NCI-H2107 treated with DMSO at 0.1 percent for 48 hours (cell line): ENCODE measurements around the gene DUSP5.
"Not testable (repeated sequence)": the region's sequence is repeated elsewhere in the genome, so short reads cannot be mapped to it uniquely, and the experiment has no call there.

Experiments used
- DNase-seq: peaks from one replicate; lab custom pipeline; 2025; ENCODE audit not compliant: unreplicated experiment; lab: John Stamatoyannopoulos, UW

Gene DUSP5

DNA sequence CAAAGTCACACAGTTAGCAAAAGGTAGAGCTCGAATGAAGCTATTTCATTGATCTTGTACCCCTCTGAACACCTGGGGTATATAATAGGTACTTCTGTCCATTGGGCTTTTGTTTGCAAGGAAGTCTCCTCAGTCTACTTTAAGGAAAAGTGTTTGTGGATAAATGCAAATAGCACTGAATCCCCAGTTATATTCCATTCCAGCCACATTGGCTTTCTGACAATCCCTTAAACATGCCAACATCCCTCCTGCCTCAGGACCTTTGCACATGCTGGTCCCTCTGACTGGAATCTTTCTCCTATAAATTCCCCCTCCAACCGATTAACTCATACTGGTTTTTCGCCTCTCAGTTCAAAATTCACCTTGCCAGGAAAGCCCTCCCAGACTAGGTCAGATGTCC, 17.1 kb downstream of the DUSP5 start:
- no peak for DNase-seq

DNA sequence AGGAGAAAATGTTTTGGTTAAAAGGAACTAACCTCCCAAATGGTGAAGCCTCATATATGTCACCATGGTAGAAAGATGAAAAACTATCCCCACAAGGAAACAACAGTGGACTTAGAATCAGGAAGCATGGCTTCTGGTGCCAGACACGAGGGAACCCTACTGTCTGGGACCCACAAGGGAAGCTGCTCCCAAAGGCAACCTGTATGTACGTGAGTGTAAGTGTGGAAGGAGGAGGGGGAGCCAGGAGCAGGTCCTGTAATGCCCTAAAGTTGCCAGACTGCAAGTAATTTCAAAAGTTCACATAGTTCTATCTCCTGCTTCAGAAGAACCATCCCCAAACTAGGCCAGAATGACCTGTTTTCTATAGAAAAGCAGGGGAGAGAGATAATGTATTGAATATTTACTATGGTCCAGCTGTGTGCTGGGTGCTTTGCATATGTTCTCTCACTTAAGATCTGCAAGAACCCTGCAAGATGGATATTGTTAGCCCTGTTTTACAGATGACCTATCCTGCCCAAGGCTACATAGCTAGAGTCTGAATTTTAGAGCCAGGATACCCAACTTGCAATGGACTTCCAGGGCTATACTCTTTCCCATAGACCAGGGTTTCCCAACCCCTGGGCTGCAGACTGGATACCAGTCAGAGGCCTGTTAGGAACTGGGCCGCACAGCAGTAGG, 19.2 kb downstream of the DUSP5 start:
- no peak for DNase-seq

DNA sequence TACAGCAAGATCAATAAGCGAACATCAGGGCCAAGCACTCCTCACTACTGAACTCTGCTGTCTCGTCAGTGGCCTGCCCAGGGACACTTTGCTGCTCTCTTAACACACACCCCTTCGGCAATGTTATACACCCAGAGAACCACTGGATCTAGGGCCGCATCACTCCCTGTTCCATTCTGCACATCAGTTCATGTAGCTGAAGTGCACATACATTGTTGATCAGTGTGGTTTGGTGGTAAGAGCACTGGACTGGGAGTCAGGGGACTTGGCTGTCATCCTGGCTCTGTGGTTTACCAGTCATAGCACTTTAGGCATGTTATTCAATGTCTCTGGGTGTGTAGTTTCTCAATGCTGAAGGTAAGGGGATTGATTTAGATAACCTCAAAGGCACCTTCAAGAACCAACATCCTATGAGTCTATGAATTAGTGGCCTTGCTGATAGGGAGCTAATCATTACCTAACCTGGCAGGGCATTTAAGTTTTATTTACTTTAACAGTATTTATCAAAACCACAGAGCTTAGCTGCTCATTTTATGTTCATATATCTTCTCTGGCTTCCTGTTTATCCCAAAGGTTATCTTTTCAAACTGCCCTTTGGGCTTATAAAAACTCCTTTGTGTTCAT, 24.8 kb downstream of the DUSP5 start:
- no peak for DNase-seq

DNA sequence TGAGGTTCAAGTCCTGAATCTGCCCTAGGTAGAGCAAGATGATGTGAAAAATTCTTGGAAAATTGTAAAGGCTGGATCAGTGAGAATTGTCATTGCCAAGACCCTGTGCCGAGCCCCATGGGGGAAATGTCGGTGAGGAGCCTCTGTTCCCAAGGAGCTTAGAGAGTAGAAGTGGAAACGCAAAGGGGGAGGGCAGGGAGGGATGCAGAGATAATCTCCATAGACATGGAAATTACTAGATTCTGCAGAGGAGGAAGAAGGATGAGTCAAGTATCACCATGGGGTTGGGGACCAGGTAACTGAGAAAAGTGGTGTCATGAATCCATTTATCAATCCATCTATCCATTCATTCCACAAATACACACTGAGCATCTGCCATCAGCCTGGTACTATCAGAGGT, 26.0 kb downstream of the DUSP5 start:
- DNase-seq, result no peak

DNA sequence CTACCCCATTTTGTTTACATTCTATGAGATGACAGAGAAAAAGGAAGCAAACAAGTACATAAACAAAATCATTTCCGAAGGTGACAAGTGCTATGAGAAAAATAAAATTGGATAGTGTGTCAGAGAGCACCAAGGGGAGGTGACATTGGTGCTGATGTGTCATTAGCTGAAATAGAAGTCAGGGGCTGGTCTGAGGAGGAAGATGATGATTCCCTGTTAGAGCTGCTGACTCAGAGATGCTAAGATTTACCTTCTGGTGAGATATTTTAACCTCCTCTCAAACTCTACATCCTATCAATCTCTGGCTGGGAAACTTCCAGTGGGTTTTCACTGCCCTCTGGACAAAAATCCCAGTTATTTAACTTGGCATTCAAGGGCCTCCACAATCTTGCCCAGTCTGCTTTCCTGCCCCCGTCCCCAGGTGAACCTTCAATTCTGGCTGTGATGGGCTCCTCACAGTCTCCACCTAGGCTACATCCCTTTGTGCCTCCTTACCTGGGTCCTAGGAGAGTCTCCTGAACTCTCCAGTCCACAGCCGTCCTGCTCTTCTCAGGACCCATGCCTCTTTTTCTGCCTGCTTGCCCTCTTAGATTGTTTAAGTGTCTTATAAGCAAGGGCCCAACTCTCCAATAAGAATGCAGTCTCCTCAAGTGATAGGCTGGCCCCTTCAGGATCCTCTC, 26.6 kb downstream of the DUSP5 start:
- DNase-seq, result no peak

DNA sequence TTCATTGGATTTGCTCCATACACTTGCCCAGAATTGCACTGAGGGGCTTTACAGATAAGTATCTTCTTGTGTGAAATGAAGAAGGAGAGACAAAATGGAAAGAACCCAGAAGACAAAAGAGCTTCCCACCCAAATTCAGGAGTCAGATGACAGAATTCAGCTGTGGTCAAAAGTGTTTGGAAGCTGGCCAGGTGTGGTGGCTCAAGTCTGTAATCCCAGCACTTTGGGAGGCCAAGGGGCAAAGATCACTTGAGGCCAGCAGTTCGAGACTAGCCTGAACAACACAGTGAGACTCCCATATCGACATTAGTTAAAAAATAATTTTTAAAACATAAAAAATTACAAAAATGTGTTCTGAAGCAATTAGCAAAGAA, 27.1 kb downstream of the DUSP5 start:
- no peak for DNase-seq

DNA sequence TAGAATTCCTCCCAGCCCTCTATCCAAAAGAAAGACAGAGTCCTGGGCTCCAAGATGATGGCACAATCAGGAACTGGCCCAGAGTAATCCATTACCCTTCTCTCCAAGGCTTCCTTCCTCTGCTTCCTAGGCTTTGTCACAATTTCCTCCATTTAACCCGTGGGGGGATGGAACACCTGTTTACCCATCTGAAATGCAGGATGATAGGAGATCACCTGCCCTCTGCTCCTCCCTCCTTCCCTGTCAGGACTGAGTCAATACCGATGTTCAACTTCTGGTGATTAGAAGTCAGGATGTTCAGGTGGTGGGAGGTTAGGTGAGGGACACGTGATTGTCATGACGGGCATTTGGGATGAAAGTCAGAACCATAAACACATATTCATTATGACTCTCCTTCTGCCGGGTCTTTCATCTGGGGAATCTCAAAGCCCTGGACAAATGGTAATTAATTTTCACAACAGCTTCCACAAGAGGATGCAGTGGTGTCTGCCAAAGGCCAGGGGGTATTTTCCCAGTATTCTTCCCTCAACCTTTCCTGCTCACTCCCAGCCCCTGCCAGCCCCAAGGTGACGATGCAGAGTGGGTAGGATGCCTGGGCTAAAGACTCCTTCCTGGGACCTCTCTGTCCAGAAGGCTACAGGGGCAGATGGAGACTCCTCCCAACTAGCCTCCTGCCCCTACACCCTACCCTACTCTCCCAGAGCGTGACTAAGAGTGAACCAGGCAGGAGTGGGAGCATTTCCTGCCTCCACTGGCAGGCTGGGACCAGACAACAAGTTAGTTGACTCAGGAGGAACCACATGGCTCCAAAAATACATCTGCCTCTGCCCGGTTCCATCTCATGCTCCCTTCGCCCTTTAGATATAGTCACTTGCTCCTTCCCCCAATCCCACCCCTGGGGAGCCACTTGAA, 27.9 kb downstream of the DUSP5 start:
- DNase-seq, result no peak

DNA sequence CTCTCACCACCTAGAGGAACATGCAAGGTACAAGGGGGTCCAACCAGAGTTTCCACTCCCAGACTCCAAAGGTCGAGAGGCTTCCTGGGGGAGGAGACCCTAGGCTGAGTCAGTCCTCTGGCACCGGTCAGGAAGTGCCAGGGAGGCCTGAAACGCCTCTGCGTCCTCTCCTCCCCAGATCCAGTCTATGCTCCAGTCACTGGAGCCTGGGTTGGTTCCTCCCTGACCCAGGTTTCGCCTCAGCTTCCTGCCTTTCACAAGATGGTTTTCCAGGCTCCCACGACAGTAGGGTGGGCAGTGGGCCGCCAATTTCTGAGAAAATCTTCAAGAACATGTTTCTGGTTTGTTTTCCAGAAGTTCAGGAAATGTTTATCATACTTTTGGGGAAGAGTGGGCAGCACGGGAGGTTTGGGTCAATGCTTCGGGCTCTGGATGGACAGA, 30.0 kb downstream of the DUSP5 start:
- DNase-seq, result no peak

DNA sequence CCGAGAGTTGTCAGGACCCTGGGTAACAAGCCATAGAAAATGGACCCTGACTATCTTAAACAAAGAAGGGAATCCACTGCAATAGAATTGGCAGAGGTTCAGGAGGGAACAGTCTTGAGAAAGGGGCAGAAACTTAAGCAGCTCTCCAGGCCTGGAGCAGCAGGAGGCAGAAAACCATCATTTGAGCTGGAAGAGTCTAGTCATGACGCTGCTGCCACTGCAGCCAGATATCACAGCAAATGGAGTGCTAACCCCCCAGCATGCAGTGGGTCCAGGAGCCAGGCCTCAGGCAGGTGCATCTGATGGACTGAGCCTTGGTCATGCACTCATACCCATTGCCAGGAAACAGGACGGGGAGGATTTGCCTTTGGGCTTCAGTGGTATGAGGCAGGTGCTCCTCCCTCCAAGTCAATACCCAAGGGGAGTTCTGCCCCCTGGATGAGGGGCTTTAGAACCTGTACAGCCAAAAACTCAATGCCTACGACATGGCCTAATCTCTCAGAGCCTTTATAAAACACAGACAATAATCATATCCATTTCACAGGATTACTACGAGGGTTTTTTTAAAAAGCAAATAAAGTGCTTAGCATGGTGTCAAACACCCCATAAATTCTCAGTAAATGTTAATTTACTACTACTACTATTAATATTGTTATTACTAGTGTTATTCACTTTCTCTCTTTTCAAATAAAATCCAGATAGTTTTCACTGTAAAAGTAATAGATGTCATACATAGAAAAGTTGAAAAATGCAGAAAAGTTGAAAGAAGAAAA, 30.7 kb downstream of the DUSP5 start:
- DNase-seq, result no peak

DNA sequence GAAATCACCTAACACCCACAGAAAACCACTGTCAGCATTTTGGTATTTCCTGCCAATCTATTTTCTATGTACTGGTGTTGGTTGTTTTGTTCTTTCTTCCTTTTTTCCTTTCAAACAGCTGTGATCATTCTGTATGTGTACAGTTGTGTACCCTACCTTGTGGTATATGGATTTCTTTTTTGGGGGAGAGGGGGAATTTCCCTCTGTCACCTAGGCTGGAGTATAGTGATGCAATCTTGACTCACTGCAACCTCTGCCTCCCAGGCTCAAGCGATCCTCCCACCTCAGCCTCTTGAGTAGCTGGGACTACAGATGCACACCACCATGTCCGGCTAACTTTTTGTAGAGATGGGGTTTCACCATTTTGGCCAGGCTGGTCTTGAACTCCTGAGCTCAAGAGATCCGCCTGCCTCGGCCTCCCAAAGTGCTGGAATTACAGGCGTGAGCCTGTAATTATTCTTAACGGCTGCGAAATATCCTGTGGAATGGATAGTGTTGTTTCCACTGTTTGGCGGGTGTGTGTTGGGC, 31.4 kb downstream of the DUSP5 start:
- not testable (repeated sequence) for DNase-seq

DNA sequence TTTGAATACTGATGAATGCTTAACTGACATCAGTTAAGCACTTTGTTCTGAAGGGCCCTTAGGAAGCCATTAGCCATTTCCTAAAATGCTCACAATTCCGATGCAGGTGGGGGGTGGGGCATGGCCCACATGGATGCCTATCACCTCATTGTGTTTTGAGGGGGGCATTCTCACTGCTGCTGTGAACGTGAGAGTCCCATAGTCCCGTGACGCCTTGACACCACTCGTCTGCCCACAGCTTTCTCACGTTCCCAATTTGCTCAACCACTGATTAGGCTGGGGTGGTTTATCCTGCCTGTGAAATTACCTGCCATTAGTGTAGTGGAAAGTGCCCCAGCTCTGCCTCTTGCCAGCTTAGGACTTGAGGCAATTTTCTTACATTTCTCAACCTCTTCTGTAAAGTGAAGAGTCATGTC, 31.9 kb downstream of the DUSP5 start:
- DNase-seq, result no peak

DNA sequence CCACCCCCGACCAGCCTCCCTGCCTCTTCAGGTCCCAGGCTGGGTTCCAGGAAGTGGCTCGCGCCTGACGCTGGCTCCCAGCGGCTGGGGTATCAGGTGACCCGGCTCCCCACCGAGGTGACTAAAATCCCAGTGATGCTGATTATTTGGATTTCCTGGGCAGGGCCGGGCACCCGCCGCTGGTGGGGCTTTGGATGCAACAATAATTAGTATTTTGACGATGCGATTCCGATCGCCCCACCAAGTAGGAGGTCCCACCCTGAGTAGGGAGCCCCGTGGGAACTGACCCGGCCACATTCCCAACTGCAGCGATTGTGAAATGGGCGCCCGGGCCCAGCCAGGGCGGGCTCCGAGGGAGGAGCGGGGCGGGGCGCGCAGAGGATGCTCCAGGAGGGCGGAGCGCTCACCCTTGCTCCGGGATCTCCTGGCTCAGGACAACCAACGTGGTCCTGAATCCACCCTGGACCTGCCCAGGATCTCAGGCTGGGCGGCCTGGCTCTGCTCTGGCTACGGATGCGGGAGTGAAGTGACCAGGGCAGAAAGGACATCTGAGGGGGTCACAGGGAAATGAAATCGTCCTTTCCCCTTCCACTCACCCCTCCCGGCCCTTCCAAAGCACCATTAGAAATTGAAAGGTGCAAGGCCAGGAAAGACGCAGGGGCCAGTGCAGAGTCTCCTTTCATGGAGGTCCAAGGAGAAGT, 32.6 kb downstream of the DUSP5 start:
- no peak for DNase-seq

DNA sequence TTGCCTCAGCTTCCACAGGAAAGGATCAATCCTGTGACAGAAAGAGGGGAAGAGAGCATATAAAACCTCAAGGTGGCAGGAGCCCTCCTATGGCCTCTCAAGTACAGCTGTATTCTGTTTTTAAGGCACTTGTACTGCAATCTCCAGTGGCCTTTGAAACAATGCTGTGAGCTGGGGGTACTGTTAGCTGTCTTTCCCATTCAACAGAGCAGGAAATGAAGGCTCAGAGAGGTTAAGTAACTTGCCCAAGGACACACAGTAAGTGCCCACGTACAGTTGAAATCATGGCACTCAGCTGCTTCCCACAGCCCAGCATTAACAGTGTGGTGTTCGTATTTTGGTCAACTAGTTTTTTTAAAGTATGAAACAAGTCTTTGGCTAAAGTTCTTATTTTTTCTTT, 34.0 kb downstream of the DUSP5 start:
- DNase-seq, result no peak

DNA sequence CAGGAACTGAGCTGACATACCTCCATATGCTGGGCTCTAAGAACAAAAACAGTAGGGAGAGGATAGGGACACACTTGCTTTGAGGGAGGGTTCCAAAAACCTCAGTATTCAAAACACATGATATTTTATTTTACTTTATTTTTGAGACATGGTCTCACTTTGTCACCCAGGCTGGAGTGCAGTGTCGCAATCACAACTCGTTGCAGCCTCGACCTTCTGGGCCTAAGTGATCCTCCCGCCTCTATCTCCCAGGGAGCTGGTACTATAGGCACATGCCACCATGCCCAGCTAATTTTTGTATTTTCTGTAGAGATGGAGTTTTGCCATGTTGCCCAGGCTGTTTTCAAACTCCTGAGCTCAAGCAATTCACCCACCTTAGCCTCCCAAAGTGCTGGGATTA, 34.9 kb downstream of the DUSP5 start:
- not testable (repeated sequence) for DNase-seq

DNA sequence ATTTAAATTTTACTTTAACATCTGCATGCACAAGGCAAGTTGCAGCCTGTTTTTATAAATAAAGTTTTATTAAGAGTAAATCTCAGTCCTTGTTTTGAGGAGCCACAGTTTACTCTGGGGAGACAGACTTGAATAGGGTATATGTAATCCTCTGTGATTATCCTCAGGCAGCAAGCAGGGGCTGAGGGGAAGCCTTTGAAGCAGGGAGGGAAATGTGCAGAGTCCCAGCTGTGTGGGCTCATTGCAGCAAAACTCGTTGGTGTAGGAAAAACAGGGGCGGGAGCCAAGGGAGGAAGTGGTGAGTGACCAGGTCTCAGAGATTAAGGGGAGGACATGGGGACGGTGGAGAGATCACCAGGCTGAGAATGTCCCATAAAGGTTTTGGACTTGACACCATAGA, 35.4 kb downstream of the DUSP5 start:
- no peak for DNase-seq

DNA sequence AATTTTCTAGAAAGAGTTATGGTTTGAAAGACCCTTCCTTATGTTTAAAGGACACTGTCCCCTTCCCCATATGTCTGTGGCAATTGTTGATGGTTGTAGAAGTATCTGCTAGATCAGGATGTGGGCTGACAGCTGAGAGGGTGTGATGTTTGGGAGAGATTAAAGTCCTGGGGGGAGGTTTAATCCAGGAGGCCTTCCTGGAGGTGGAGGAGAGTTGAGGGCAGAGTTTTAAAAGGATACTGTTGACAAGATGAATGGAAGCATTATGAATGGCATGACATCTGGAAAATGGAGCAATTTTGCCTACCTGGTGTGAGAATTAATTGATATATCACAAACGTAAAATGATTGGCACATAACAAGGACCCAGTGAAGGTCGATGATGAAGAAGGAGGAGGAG, 36.9 kb downstream of the DUSP5 start:
- no peak for DNase-seq

DNA sequence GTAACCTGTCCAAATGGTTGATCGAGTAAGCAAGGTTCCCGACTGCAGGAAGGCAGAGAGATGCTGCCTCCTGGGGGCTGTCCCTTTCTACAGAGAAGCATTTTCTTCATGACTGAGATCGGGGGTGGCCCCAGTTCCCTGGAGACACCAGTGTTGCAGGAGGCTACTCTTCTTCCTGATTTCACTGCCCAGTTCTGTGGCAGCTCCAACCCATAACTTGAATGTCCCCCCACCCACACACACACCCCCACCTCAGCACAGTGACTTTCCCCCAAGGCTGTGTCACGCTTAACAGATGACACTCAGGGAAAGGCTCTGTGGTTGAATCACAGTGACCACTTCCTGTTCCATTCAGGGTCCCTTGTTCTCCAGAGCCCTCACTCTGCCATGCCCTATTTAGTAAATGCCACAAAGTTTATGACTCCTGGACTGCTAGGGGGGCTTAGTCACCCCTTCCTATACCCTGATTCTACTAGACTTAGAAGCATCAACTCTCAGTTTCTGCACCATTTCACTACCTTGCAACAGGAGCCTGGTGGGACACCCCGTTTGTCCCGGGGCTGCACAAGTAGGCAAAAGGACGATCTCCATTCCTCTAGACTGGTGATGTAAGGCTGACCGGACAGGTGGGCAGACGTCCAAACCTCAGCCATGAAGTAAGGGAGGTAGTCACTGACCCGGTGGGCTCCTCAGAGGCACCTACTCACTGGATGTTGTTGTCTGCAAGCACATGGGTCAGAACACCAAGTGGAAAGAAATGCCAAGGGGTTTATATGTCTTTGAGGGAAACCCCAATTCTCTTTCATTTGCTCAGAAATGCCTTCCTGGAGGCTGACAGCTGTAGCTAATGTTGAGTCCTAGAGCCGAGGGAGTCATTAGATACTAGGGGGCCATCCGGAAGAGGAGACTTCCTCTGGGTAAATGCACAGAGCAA, 38.5 kb downstream of the DUSP5 start:
- no peak for DNase-seq

DNA sequence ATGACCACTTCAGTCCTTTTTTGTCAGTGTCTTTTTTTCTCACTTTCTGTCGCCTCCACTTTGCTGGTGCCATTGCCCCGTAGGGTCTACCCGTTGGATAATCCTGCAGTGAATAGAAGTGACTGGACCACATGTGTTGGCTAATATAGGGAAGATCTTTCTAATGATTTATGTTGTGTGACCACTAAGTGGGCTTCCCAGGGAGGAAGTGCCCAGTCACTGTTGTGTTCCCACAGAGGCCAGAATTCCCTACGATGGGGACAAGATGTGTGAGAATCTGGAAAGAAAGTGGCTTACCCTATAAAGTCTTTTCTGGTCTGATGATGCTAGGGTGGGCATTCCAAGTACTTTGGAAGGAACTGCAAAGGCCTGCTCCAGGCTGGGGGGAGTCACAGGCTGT, 41.4 kb downstream of the DUSP5 start:
- no peak for DNase-seq

DNA sequence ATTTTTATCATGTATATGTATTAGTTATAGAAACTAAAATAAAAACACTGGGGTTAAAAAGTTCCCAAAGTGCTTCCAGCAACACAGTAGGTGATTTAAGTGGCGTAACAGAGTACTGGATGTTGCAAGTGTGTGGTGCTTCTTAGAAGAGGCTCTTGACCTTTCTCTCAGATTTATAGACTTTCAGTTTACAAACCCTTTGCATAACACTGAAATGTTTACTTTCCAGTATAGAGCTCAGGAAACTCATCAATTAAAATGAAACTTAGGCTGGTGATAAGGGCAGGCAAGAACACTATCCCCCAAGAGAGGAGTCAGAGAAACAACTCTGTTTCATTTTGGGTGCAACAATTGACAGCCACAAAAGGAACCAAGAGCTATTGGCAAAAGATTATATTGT, 42.3 kb downstream of the DUSP5 start:
- DNase-seq, result peak; percentile 22
